Measurements from ENCODE around the gene DUSP21.
"Not testable (repeated sequence)": the region's sequence is repeated elsewhere in the genome, so short reads cannot be mapped to it uniquely, and the experiment has no call there.

Gene DUSP21

GRCh38 chrX:44843753-44844152 lies at the start of gene DUSP21:
DUSP21 (plus strand) TSS chrX:44844021; CDS start chrX:44844133, 112 bp downstream.
- no peak for DNase-seq

- DNase-seq, result no peak
Measured at GRCh38 chrX:44795945-44796450, 47.8 kb upstream of the DUSP21 start.

DNA sequence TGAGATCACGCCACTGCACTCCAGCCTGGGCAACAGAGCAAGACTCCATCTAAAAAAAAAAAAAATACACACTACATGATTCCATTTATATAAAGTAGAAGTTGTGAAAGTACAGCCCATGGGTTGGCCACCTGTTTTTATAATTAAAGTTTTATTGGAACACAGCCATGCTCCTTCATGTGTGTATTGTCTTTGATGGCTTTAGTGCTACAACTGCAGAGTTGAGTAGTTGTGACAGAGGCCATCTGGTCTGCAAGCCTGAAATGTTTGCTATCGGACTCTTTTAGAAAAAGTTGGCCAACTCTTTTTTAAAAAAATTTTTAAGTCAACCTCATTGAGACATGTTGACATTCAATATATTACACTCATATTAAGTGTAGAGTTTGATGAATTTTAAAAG lies 41.2 kb upstream of the DUSP21 start:
- DNase-seq, result no peak

DNA sequence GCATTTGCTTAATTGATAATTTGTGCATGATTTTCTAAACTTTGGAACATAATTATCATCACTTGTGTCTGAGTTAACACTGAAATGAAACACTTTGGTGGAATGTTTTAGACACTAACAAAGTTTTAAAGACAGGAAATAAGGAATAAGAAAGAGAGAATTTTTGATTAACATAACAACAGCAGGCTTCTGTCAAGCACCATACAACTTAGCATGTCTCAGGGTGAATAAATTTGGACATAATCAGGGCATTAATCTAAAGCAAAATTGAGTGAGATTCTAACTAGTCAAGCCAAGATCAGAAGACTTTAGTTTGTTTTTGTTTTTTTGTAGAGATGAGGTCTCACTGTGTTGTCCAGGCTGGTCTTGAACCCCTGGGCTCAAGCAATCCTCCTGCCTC lies 28.1 kb upstream of the DUSP21 start:
- DNase-seq, result no peak

DNA sequence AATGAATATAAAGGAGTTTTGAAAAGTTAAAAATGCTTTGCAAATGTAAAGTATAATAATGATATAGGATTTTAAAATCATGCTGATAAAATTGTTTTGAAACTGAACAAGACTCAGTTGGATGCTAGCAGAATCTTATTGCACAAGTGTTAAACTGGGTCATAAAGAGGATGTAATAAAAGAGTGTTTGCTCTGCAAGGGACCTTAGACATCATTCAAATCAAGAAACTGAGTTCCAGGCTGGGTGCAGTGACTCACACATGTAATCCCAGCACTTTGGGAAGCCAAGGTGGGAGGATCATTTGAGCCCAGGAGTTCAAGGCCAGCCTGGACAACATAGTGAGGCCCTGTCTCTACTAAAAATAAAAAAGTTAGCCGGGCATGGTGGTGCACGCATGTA lies 27.5 kb upstream of the DUSP21 start:
- DNase-seq, result no peak

GRCh38 chrX:44817029-44817428 lies 26.8 kb upstream of the DUSP21 start:
- no peak for DNase-seq

DNA sequence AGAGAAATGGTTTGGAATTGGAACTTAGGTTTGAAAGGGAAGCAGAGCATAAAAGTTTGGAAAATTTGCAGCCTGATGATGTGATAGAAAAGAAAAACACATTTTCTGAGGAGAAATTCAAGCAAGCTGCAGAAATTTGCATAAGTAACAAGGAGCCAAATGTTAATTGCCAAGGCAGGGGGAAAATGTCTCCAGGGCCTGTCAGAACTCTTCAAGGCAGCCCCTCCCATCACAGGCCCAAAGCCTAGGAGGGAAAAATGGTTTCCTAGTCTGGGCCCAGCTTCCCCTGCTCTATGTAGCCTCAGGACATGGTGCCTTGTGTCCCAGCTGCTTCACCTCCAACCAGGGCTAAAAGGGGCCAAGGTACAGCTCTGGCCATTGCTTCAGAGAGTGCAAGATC lies 21.2 kb upstream of the DUSP21 start:
- DNase-seq, result no peak

GRCh38 chrX:44823193-44823592 lies 20.6 kb upstream of the DUSP21 start:
- not testable (repeated sequence) for DNase-seq

- no peak for DNase-seq
Measured at GRCh38 chrX:44828008-44828605, 15.7 kb upstream of the DUSP21 start.

DNA sequence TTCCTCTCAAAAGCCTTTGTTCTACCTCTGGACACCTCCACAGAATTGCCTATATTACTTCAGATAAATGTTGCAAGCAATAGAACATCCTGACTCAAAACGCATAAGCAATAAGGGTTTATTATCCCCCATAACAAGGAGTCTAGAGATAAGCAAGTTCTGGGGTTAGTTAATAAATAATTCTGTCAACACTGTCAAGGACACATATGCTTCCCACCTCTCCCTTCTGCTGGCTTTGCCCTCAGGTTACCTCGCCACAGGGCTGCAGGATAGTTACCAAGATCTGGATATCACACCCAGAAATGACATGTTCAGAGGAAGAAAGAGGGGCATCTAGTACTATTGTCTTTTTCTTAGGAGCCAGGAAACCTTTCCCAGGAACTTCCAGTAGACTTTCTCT lies 14.0 kb upstream of the DUSP21 start:
- DNase-seq, result no peak

- no peak for DNase-seq
Measured at GRCh38 chrX:44842550-44843317, 1.1 kb upstream of the DUSP21 start.

- DNase-seq, result no peak
Measured at GRCh38 chrX:44843318-44843702, 511 bp upstream of the DUSP21 start.

- DNase-seq, result no peak
Measured at GRCh38 chrX:44844204-44844603, 383 bp downstream of the DUSP21 start.

GRCh38 chrX:44850891-44851290 lies 7.1 kb downstream of the DUSP21 start:
- DNase-seq, result not testable (repeated sequence)

GRCh38 chrX:44871114-44871645 lies 27.4 kb downstream of the DUSP21 start:
- DNase-seq, result no peak

- peak; percentile 34 for DNase-seq
Measured at GRCh38 chrX:44871931-44872820, 28.4 kb downstream of the DUSP21 start.

GRCh38 chrX:44872821-44873414 lies 29.1 kb downstream of the DUSP21 start, which contains the start of gene KDM6A:
KDM6A (plus strand) TSS chrX:44873188; CDS start chrX:44873552, 364 bp downstream.
- DNase-seq, result peak; percentile 95

GRCh38 chrX:44873415-44874276 lies 29.8 kb downstream of the DUSP21 start:
- DNase-seq, result peak; percentile 47

- DNase-seq, result peak; percentile 46
Measured at GRCh38 chrX:44874420-44875184, 30.8 kb downstream of the DUSP21 start.

DNA sequence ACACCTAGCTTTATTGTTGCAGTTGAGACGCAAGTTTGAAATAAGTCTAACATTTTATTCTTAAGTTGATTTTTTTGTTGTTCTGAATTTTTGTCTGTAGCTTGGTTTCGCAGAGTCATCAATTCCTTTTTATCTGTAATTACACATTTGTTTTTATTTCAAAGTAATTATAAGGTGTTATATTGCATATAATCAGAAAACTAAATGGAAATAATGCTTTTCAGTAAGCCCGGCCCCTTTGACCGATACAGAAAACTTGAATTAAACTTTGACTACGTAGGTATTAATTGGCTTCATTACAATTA lies 31.3 kb downstream of the DUSP21 start:
- DNase-seq, result no peak

DNA sequence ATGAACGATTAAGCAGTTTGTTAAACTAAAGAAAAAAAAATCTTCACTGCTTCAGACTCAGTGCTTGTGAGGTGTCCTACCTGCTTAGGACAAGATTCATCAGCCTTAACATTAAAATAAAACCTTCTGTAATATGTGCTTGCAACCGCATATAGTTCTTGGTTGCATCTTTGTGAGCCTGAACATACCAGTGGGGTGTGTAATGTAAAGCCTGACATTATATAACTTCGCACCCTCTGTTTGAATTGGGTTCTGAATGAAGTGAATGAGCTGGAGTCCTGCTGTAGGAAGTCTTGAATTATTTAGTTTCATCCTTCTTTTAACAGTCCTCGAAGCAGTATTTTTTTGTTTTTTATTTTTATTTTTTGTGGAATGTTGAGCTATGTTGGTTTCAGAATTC lies 32.3 kb downstream of the DUSP21 start:
- no peak for DNase-seq

All from activated naive CD4-positive, alpha-beta T cell treated with Interleukin-2 at 50 U/mL for 16 hours (primary cell).